Endothelial cell of umbilical vein (primary cell): ENCODE measurements around the gene PSMC1. TPM values are rescaled to one million over a fixed set of nuclear protein-coding genes. Genes with fewer than 3 reads are reported as not detected.
A peak's percentile ranks its signal among the peaks of the same experiment; 100 is the strongest.

Source experiments
- BruUV-seq: library from RNA; stranded (reverse); fragments of 400-500 nt; replicated peaks from 2 replicates; lab custom pipeline; 2021; lab: Mats Ljungman, UMichigan
- CTCF ChIA-PET: fragments of 300-600, 350-600 bp; sonication (Branson Sonifier 250); formaldehyde crosslinking; loops from one replicate; lab custom pipeline; 2021; ENCODE audit warnings: antibody characterized with exemption, inconsistent platforms; lab: Charles Lee
- POLR2A ChIA-PET: fragments of 300-600, 350-600 bp; sonication (Branson Sonifier 250); formaldehyde crosslinking; loops from one replicate; lab custom pipeline; 2021; ENCODE audit warnings: antibody characterized with exemption, inconsistent platforms; lab: Charles Lee
- DNase-seq: peaks from one replicate; pipeline ENCODE4 v3.0.0-alpha.2; 2011; ENCODE audit warnings: low read depth, low spot score
- FAIRE-seq: peaks from 2 replicates; lab custom pipeline; 2011; peaks lifted over from hg19 to GRCh38; lab: Jason Lieb, UNC
- H2AFZ ChIP-seq: 2 replicates; pipeline ENCODE4 v1.6.0; 2012; ENCODE audit warnings: low read depth, low read length, control low read depth, inconsistent platforms
- H3K27ac ChIP-seq: 2 replicates; pipeline ENCODE4 v1.5.1; 2011; ENCODE audit warnings: low read depth, mild to moderate bottlenecking, control low read depth, low read length, moderate library complexity; ENCODE audit not compliant: insufficient read depth
- H3K27me3 ChIP-seq, 2 experiments: 2 replicates each; pipeline versions ENCODE4 v1.6.0 to v1.6.1; 2011; ENCODE audit warnings: low read length in 2 of 2, mixed read lengths in 1 of 2; ENCODE audit not compliant: control insufficient read depth in 2 of 2, insufficient read depth in 2 of 2
- H3K36me3 ChIP-seq, 2 experiments: 2 replicates in 1 of 2; 3 replicates in 1 of 2; pipeline ENCODE4 v1.5.1; 2011; ENCODE audit warnings: low read length in 2 of 2, mild to moderate bottlenecking in 1 of 2, moderate library complexity in 1 of 2; ENCODE audit not compliant: control insufficient read depth in 2 of 2, insufficient read depth in 2 of 2; ENCODE audit errors: extremely low read depth in 1 of 2
- H3K4me1 ChIP-seq: 3 replicates; pipeline ENCODE4 v1.5.1; 2011; ENCODE audit warnings: mild to moderate bottlenecking, low read length; ENCODE audit not compliant: control insufficient read depth, insufficient read depth; ENCODE audit errors: extremely low read depth
- H3K4me2 ChIP-seq: 2 replicates; pipeline ENCODE4 v1.6.1; 2011; ENCODE audit warnings: low read length, control low read depth, mixed read lengths; ENCODE audit not compliant: insufficient read depth
- H3K4me3 ChIP-seq, 3 experiments: fragments of 200-600 bp in 1 of 3; sonication (generic), shearing (Covaris generic) in 1 of 3; replicated peaks in 1 of 3; 2 replicates each; pipeline ENCODE4 v1.5.1; 2011 to 2016; ENCODE audit warnings: control low read depth in 3 of 3, low read length in 3 of 3, mild to moderate bottlenecking in 2 of 3, inconsistent platforms in 1 of 3, low read depth in 1 of 3, moderate library complexity in 1 of 3; ENCODE audit not compliant: insufficient read depth in 1 of 3
- H3K79me2 ChIP-seq: 2 replicates; pipeline ENCODE4 v1.6.0; 2012; ENCODE audit warnings: low read length, inconsistent platforms; ENCODE audit not compliant: control insufficient read depth, insufficient read depth
- H3K9ac ChIP-seq: replicated peaks from 2 replicates; pipeline ENCODE3; 2011; ENCODE audit warnings: low read length, control low read depth; ENCODE audit not compliant: insufficient read depth; ENCODE audit errors: extremely low read depth
- H3K9me1 ChIP-seq: replicated peaks from 3 replicates; pipeline ENCODE4 v1.6.0; 2011; ENCODE audit warnings: mild to moderate bottlenecking, low read length; ENCODE audit not compliant: control insufficient read depth, insufficient read depth; ENCODE audit errors: extremely low read depth
- H3K9me3 ChIP-seq: replicated peaks from 2 replicates; pipeline ENCODE4 v1.5.1; 2012; ENCODE audit warnings: low read length, inconsistent platforms; ENCODE audit not compliant: control insufficient read depth, insufficient read depth
- H4K20me1 ChIP-seq: replicated peaks from 2 replicates; pipeline ENCODE3; 2011; ENCODE audit warnings: mild to moderate bottlenecking, low read length; ENCODE audit not compliant: control insufficient read depth, insufficient read depth; ENCODE audit errors: extremely low read depth
- CTCF ChIP-seq, 2 donors: IDR thresholded peaks; 1 replicate in 1 of 2; 2 replicates in 1 of 2; pipeline ENCODE4 v1.5.1; 2011; ENCODE audit warnings: low read length in 2 of 2, mild to moderate bottlenecking in 2 of 2, moderate library complexity in 2 of 2, control low read depth in 1 of 2, inconsistent platforms in 1 of 2, low read depth in 1 of 2; ENCODE audit not compliant: insufficient read depth in 1 of 2; ENCODE audit errors: extremely low read depth in 1 of 2
- EZH2 ChIP-seq: IDR thresholded peaks from 2 replicates; pipeline ENCODE4 v1.6.1; 2012; ENCODE audit warnings: borderline replicate concordance, low read depth, mild to moderate bottlenecking, moderate library complexity, low read length, inconsistent platforms; ENCODE audit not compliant: severe bottlenecking
- FOS ChIP-seq: IDR thresholded peaks from 2 replicates; pipeline ENCODE4 v1.6.1; 2011; ENCODE audit warnings: mild to moderate bottlenecking, low read length, moderate library complexity, borderline replicate concordance; ENCODE audit not compliant: insufficient read depth
- GATA2 ChIP-seq: IDR thresholded peaks from 2 replicates; pipeline ENCODE4 v1.7.0; 2011; ENCODE audit warnings: low read depth, mild to moderate bottlenecking, moderate library complexity, mixed read lengths, low read length; ENCODE audit not compliant: insufficient read length, insufficient read depth
- JUN ChIP-seq: IDR thresholded peaks from 2 replicates; pipeline ENCODE4 v1.6.1; 2011; ENCODE audit warnings: borderline replicate concordance, low read depth; ENCODE audit not compliant: insufficient read length, insufficient read depth
- MAX ChIP-seq: IDR thresholded peaks from 2 replicates; pipeline ENCODE4 v1.6.1; 2011; ENCODE audit not compliant: insufficient read depth, insufficient read length
- MYC ChIP-seq: IDR thresholded peaks from one replicate; pipeline ENCODE4 v1.6.1; 2011; ENCODE audit warnings: mild to moderate bottlenecking, low read depth, low read length
- POLR2A ChIP-seq: IDR thresholded peaks from 2 replicates; pipeline ENCODE4 v1.6.1; 2012; ENCODE audit warnings: low read depth, mild to moderate bottlenecking, control low read depth, low read length
- POLR2AphosphoS5 ChIP-seq: IDR thresholded peaks from 2 replicates; pipeline ENCODE4 v1.6.1; 2012; ENCODE audit warnings: low read depth, mild to moderate bottlenecking, control low read depth, low read length, moderate library complexity; ENCODE audit not compliant: insufficient read depth
- dilution Hi-C: fragments of 300-500 bp; cut with MboI; formaldehyde crosslinking; loops from one replicate; pipeline ENCODE4 v1.15.0; 2019; ENCODE audit warnings: low sequenced_read_pairs; ENCODE audit not compliant: extremely low pct_ligation_motif_present
- intact Hi-C: fragments of 100-400 bp; cut with micrococcal nuclease; formaldehyde crosslinking; loops from one replicate; pipeline ENCODE4 v1.10.0; 2022
- polyA plus RNA-seq, 4 experiments: library from polyadenylated mRNA; depleted of rRNA in 3 of 4; stranded (reverse) in 3 of 4; unstranded in 1 of 4; fragments of >200 nt; gene quantifications; 2 replicates each; pipeline versions ENCODE4 v1.2.1 to v1.2.3, GENCODE V29; 2011 to 2012; ENCODE audit warnings: missing spikeins in 1 of 4
- total RNA-seq: library from RNA; stranded (reverse); gene quantifications from 2 replicates; pipeline ENCODE4 v1.2.3, GENCODE V29; 2021

The PSMC1 gene
- total and polyA plus RNA-seq, 2 donors (not counting 3 experiments of a cell fraction or from before 2014, with no cell fraction given), result 77.4 to 129 TPM

GRCh38 chr14:90275820-90276219 lies 19.5 kb downstream of the PSMC1 start:
- peaks cover 34% of the 10 kb centered on the region for H3K4me1 ChIP-seq
- H3K27me3 ChIP-seq, result no peaks in the 10 kb centered on the region
- POLR2A ChIA-PET, result no interaction called here
- peak; percentile 69 for FAIRE-seq
- H3K36me3 ChIP-seq, result peaks cover 15% of the 10 kb centered on the region in 2 experiments
- dilution Hi-C loops, result no loop called here
- CTCF ChIA-PET, result interaction anchor here (0.6 to 2.2 kb wide), 6 partner anchors 11 to 483 kb away, joined by 3 to 9 read pairs (median 5); partner anchors contain the start of gene PSMC1
- no peak overlapping the region for H3K4me3 ChIP-seq
- H3K4me2 ChIP-seq, result peak overlapping the region; percentile 41
- H3K9me1 ChIP-seq, result no peaks in the 10 kb centered on the region
- peak overlapping the region; percentile 43 for H3K9ac ChIP-seq
- TF ChIP-seq POLR2AphosphoS5 (no peak), EZH2 (no peak), FOS (no peak), CTCF (IDR thresholded peaks at IDR 0.05; ENCODE audit: extremely low read depth in 1 of 2, insufficient read depth in 1 of 2, low read depth in 1 of 2, low read length in 2 of 2) (no peak), JUN (no peak), MYC (no peak), MAX (no peak), GATA2 (no peak), POLR2A (no peak)
- H3K27ac ChIP-seq, result peak overlapping the region; percentile 87
- H4K20me1 ChIP-seq, result no peaks in the 10 kb centered on the region
- H3K9me3 ChIP-seq, result no peaks in the 10 kb centered on the region
- DNase-seq, result peak; percentile 26
- BruUV-seq, result no TSS peak
- H2AFZ ChIP-seq, result no peak overlapping the region
- peaks cover 2% of the 10 kb centered on the region for H3K79me2 ChIP-seq
- intact Hi-C loops, result no loop called here
